Esophagus mucosa (tissue), 1 donor: ENCODE results near the gene SSX5. TPM values are rescaled to one million over a fixed set of nuclear protein-coding genes. Genes with fewer than 3 reads are reported as not detected.
"Not testable (repeated sequence)": the region's sequence is repeated elsewhere in the genome, so short reads cannot be mapped to it uniquely, and the experiment has no call there.

Experiments
- ATAC-seq: fragments of 200-7000 bp; cut with Tn5 transposase; one replicate; pipeline ENCODE4 v1.9.1; 2020
- total RNA-seq: library from RNA; stranded (reverse); gene quantifications from one replicate; pipeline ENCODE4 v1.2.4, GENCODE V29; 2023
- donor health status: DM: yes; HTN: yes; CAD: no.

Gene SSX5, protein sequence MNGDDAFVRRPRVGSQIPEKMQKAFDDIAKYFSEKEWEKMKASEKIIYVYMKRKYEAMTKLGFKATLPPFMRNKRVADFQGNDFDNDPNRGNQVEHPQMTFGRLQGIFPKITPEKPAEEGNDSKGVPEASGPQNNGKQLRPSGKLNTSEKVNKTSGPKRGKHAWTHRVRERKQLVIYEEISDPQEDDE
- total RNA-seq: not detected

DNA sequence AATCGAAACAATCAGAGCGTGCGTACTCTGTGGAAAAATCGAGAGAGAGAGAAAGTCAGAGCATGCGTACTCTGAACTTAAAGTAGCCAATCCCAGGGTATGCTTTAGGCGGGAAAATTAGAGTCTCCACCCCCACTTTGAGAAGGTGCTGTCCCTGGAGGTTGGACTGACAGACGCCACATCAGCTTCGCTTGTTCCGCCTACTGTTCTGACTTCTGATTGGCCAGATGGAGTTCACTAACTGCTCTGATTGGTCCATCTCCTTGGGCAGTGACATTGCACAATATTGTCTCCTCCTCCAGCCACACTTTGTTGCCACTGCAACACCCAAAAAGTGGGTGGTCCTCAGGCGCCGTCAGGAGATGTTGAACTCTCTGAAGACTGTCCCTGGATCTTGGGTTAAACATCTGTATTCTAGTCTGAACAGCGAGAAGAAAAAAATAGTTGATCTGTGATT lies at the start of gene SSX5:
TSS of gene SSX5 (minus strand) at position 51 of the 457 bp plus-strand sequence. CDS start 1,437 bp downstream, outside the sequence.
- no peak for ATAC-seq

GRCh38 chrX:48224196-48224595 lies 27.6 kb upstream of the SSX5 start:
- ATAC-seq: not testable (repeated sequence)

DNA sequence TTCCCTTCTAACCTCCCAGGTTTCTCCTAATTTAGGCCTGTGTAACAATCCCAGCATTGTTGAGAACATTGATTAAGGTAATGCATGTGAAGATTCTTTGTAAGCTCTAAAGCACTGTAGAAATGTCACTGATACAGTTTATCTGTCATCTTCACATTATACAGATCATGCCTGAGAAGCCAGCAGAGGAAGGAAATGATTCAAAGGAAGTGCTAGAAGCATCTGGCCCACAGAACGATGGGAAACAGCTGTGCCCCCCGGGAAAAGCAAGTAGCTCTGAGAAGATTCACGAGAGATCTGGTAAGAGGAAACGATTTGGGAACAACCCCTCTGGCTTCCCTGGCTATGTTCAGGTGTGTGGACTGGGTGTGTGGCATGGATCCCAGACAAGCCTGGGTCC lies 17.7 kb upstream of the SSX5 start:
- ATAC-seq: not testable (repeated sequence)

- ATAC-seq: not testable (repeated sequence)
Measured at GRCh38 chrX:48190024-48190423, 6.6 kb downstream of the SSX5 start.

DNA sequence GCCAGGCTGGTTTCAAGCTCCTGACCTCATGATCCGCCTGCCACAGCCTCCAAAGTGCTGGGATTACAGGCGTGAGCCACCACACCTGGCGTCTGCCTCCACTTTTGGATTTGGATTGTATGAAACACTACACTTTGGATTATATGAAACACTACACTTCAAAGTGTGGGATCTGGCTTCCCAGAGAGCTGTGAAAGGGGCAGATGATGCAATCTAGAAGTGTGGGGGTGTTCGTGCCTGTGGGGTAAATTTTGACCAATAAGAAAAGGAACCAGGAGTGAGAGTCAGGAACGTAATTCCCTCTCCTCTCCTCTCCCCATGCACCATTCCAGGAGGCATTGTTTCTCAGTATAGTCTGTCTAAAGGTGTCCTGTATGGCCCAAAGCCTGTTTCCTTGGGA lies 14.7 kb downstream of the SSX5 start:
- not testable (repeated sequence) for ATAC-seq

- no peak for ATAC-seq
Measured at GRCh38 chrX:48180811-48181210, 15.8 kb downstream of the SSX5 start.

DNA sequence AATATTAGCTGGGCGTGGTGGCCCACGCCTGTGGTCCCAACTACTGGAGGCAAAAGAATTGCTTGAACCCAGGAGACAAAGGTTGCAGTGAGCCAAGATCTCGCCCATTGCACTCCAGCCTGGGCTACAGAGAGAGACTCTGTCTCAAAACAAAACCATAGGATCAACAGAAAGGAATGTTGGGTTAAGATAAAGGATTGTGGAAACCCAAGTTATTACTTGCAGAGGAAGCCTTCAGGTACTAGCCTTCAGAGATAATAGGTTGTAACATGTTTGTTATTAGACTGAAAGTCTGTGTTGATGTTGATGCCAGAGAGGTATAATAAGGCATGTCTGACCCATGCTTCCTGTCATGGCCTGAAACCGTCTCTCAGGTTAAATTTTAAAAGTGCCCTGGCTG lies 16.9 kb downstream of the SSX5 start:
- no peak for ATAC-seq

DNA sequence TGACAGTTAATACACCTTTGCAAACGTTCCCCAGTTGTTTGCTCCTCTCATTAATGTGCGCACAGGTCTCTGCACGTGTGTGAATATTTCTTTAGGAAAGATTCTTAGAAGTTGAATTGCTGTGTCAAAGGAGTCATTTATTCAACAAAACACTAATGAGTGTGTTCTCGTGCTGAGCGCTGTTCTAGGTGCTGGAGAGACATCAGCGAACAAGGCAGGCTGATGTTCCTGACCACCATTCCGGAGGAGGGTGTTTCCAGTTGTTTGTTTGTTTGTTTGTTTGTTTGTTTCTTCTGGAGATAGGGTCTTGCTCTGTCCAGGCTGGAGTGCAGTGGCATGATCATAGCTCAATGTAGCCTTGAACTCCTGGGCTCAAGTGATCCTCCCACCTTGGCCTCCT lies 30.3 kb downstream of the SSX5 start:
- not testable (repeated sequence) for ATAC-seq

GRCh38 chrX:48165241-48165640 lies 31.4 kb downstream of the SSX5 start:
- ATAC-seq: no peak

DNA sequence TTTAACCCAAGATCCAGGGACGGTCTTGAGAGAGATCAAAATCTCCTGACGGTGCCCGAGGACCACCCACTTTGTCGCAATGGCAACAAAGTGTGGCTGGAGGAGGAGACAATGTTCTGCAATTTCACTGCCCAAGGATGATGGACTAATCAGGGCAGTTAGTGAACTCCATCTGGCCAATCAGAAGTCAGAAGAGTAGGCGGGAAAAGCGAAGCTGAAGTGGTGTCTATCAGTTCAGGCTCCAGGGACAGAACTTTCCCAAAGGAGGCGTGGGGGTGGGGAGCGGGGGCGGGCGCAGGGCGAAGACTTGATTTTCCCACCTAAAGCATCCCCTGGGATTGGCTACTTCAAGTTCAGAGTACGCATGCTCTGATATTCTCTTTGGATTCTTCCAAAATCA lies 40.6 kb downstream of the SSX5 start:
- no peak for ATAC-seq

GRCh38 chrX:48154796-48155195 lies 41.8 kb downstream of the SSX5 start:
- ATAC-seq: no peak

GRCh38 chrX:48153769-48154168 lies 42.8 kb downstream of the SSX5 start:
- no peak for ATAC-seq

DNA sequence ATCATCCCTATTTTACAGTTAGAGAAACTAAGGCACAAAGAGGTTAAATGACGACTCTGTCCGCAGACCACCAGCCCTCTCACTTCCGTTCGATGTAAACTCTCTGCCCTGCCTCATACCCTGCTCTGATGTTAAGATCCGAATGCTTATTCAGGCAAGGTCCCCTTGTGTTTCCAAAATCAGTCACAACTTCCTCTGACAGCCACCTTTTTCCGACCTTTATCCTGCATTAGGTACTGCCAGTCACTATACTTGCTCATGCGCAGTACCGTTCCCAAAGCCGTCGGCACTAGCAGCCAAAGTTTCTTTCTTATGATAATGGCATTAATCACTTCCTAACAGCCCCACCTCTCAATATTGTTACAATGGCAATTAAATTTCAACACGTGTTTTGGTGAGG lies 53.9 kb downstream of the SSX5 start:
- ATAC-seq: not testable (repeated sequence)

- not testable (repeated sequence) for ATAC-seq
Measured at GRCh38 chrX:48141810-48142508, 54.6 kb downstream of the SSX5 start.

DNA sequence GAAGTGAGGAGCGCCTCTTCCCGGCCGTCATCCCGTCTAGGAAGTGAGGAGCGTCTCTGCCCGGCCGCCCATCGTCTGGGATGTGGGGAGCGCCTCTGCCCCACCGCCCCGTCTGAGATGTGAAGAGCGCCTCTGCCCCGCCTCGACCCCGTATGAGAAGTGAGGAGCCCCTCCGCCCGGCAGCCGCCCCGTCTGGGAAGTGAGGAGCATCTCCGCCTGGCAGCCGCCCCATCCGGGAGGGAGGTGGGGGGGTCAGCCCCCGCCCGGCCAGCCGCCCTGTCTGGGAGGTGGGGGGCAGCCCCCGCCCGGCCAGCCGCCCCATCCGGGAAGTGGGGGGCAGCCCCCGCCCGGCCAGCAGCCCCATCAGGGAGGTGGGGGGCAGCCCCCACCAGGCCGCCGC lies 57.5 kb downstream of the SSX5 start:
- ATAC-seq: not testable (repeated sequence)

Other genes with a start within 250 kb of the SSX5 start
- gene ZNF182, start 192.8 kb downstream of the SSX5 start, total RNA-seq: 1.7 TPM
- gene SPACA5, start 189.8 kb downstream of the SSX5 start, total RNA-seq: not detected
- 1.4 TPM for gene ZNF630, start 125.2 kb downstream of the SSX5 start, total RNA-seq
- gene SPACA5B, start 66.2 kb downstream of the SSX5 start, total RNA-seq: not detected
- not detected for gene SSX1, start 58.6 kb upstream of the SSX5 start, total RNA-seq
- not detected for gene SSX3, start 159.9 kb upstream of the SSX5 start, total RNA-seq
- not detected for gene SSX4, start 186.7 kb upstream of the SSX5 start, total RNA-seq
- gene SSX4B, start 215.2 kb upstream of the SSX5 start, total RNA-seq: not detected